ENCODE measurements around the gene SGCD.

SGCD gene

DNA sequence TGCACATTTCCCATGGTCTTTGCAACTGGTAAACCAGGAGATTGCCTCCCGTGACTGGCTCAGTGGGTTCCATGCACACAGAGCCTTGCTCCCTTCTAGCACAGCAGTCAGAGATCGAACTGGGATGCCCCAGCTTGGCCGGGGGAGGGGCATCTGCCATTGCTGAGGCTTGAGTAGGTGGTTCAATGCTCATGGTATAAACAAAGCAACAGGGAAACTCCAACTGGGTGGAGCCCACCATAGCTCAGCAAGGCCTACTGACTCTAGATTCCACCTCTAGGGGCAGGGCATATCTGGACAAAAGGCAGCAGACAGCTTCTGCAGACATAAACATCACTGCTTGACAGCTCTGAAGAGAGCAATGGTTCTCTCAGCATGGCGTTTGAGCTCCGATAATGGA, 456.1 kb downstream of the SGCD start:
- no peak overlapping the region for H3K27ac ChIP-seq
- TF ChIP-seq, protein P1, sequence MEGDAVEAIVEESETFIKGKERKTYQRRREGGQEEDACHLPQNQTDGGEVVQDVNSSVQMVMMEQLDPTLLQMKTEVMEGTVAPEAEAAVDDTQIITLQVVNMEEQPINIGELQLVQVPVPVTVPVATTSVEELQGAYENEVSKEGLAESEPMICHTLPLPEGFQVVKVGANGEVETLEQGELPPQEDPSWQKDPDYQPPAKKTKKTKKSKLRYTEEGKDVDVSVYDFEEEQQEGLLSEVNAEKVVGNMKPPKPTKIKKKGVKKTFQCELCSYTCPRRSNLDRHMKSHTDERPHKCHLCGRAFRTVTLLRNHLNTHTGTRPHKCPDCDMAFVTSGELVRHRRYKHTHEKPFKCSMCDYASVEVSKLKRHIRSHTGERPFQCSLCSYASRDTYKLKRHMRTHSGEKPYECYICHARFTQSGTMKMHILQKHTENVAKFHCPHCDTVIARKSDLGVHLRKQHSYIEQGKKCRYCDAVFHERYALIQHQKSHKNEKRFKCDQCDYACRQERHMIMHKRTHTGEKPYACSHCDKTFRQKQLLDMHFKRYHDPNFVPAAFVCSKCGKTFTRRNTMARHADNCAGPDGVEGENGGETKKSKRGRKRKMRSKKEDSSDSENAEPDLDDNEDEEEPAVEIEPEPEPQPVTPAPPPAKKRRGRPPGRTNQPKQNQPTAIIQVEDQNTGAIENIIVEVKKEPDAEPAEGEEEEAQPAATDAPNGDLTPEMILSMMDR (conservative IDR thresholded peaks at IDR 0.05; ENCODE audit: low read depth) = no peak
- ChIA-PET CTCF (interaction anchor here (0.6 to 0.7 kb wide), 2 partner anchors 527 to 634 kb away, joined by 3 read pairs; no protein-coding TSS in a partner anchor), POLR2A (ENCODE audit: low non-redundant PET) (no interaction called here)
- no peak for DNase-seq (ENCODE audit: low spot score)

DNA sequence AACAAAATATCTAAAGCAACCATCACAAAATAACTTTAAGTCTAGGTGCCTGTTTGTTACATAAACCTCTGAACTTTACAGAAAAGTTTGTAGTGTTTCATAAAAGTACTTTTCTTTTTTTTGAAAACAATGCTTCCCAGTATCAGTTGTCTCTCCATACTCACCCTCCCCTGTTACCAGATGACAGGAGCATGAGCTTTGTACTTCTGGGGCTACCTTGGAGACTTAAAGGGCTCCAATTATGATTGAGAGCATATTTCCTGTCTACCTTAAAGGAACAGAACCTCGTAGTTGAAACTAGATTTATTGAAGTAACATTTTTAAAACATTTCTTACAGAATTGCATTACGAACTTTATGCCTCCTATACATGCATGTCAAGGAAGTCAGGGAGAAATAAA, 467.7 kb downstream of the SGCD start:
- ChIA-PET POLR2A (ENCODE audit: low non-redundant PET) (interaction anchor here (0.7 kb wide), 1 partner anchor 295 kb away, joined by 4 read pairs; no protein-coding TSS in a partner anchor), CTCF (interaction anchor here (0.6 kb wide), 1 partner anchor 1394 kb away, joined by 3 read pairs; no protein-coding TSS in a partner anchor)
- no peak for DNase-seq (ENCODE audit: low spot score)
- TF ChIP-seq, protein P1 (conservative IDR thresholded peaks at IDR 0.05; ENCODE audit: low read depth) = no peak
- no peak overlapping the region for H3K27ac ChIP-seq

DNA sequence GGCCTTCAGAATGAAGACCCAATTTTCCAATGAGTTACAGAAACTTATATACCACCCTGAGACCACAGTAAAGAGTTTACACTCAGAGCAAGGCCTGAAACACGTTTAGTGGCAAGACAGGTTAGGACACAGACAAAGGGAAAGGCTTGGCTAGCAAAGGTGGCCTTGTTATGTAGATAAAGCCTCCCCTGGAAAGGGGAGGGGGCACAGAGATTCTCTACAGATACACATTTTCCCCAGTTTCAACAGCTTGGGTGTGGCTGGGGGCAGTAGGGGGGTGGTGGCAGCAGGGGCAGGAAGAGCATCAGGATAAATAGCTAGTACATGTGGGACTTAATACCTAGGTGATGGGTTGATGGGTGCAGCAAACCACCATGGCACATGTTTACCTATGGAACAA, 471.2 kb downstream of the SGCD start:
- no peak for DNase-seq (ENCODE audit: low spot score)
- H3K27ac ChIP-seq = no peak overlapping the region
- ChIA-PET POLR2A (ENCODE audit: low non-redundant PET) (no interaction called here), CTCF (no interaction called here)
- TF ChIP-seq, protein P1 (conservative IDR thresholded peaks at IDR 0.05; ENCODE audit: low read depth) = no peak

DNA sequence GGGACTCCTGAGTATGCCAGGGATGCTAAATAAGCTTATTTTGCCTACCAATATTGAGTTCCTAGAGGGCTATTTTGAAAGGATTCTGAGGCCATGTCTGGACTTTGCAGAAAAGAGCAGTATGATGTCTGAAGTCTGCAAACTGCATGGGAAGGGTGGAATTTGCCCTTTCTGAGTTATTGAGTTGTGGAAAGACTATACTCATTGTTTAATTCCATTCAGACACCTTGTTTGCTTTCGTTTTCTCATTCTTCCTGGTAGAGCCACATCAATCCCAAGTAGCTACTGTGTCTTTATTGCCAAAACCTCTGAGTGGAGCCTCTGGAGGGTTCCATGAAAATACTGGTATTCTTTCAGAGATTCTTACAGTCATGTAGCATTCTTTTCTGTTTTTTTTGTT, 472.2 kb downstream of the SGCD start:
- no peak for DNase-seq (ENCODE audit: low spot score)
- CTCF ChIA-PET = no interaction called here
- POLR2A ChIA-PET (ENCODE audit: low non-redundant PET) = no interaction called here
- TF ChIP-seq, protein P1 (conservative IDR thresholded peaks at IDR 0.05; ENCODE audit: low read depth) = no peak
- H3K27ac ChIP-seq = no peak overlapping the region

DNA sequence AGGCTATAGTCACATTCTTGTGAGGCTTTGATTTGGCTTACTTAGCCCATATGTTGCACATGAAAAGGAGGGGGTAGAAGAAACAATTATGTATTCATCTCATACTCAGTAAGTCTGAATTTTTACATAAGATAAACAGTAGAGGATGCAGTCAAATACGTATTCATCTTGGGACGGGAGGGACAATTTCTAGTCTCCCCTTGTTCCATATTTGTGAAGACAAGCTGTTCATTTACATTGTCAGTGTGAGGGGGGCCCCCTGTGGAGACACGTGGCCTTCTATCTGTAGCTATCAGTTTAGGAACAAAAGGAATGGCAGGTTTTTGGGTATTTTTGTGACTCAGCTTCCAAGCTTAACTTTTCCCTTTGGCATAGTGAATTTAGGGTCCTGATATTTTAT, 474.0 kb downstream of the SGCD start:
- TF ChIP-seq, protein P1 (conservative IDR thresholded peaks at IDR 0.05; ENCODE audit: low read depth) = no peak
- H3K27ac ChIP-seq = no peak overlapping the region
- ChIA-PET CTCF (interaction anchor here (0.6 kb wide), 1 partner anchor 61 kb away, joined by 3 read pairs; no protein-coding TSS in a partner anchor), POLR2A (ENCODE audit: low non-redundant PET) (no interaction called here)
- no peak for DNase-seq (ENCODE audit: low spot score)

DNA sequence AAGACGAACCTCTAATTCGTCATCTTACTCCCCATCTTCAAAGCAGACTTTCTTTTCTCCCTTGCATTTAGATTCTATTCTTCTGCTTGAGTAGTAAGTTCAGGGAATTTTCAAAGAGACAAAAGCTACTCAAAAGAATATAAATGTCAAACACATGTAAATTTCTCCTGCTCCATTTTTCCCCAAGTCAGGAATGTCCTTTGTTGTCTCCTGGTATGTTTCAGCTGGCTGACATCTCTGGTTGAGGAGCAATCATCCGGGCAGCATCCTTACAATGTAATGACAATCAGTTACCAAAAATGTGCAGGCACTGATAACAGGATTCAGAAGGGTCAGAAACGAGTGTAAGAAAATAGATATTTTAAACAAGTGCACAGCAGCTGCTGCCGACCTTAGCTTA, 475.5 kb downstream of the SGCD start:
- ChIA-PET CTCF (no interaction called here), POLR2A (ENCODE audit: low non-redundant PET) (no interaction called here)
- TF ChIP-seq, protein P1 (conservative IDR thresholded peaks at IDR 0.05; ENCODE audit: low read depth) = no peak
- H3K27ac ChIP-seq = no peak overlapping the region
- no peak for DNase-seq (ENCODE audit: low spot score)

Data from RWPE1 (cell line).